GM23248 (cell line): ENCODE measurements around the gene CREB5.

ENCODE experiments used
- EZH2 ChIP-seq: fragments of 200-600 bp; sonication (generic); IDR thresholded peaks from 2 replicates; pipeline ENCODE4 v1.6.1; 2018; ENCODE audit warnings: antibody characterized with exemption, mild to moderate bottlenecking; ENCODE audit not compliant: insufficient read depth, poor library complexity, severe bottlenecking
- EZH2phosphoT487 ChIP-seq: fragments of 200-600 bp; sonication (generic); IDR thresholded peaks from 2 replicates; pipeline ENCODE4 v1.6.1; 2018; ENCODE audit warnings: antibody characterized with exemption, moderate library complexity, mild to moderate bottlenecking, low read depth; ENCODE audit not compliant: insufficient read depth

GRCh38 chr7:28423112-28423511 is 10.8 kb downstream of the CREB5 start:
- TF ChIP-seq EZH2 = no peak
- no peak for TF ChIP-seq EZH2phosphoT487
